GM12892 (cell line): ENCODE results near the gene RANBP17.

ENCODE experiments used
- POLR2A ChIP-seq: IDR thresholded peaks from 2 replicates; pipeline ENCODE4 v1.6.1; 2011; ENCODE audit warnings: low read depth, low read length, control low read depth
- POLR2AphosphoS5 ChIP-seq: IDR thresholded peaks from 2 replicates; pipeline ENCODE4 v1.6.1; 2011; ENCODE audit warnings: low read depth, low read length, control low read depth
- TAF1 ChIP-seq: IDR thresholded peaks from 2 replicates; pipeline ENCODE4 v1.6.1; 2011; ENCODE audit warnings: low read depth, mild to moderate bottlenecking, control low read depth, low read length, borderline replicate concordance

DNA sequence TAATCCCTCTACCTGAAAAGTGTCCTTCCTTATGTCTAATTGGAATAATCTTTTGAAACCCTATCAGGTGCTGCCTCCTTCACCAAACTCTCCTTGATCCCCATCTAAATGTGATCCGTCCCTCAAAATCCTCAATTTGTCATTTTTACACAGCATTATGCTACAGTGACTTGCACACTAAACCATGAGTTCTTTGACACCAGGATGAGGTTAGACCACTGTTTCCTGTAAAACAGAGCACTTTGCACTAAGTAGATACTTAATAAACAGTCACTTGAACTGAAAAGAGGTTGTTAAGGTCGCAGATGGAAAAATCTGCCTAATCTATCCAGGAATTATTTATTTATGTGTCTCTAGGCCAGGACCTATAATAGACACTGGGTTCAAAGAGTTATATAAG lies 403.0 kb downstream of the RANBP17 start:
- no peak for TF ChIP-seq POLR2AphosphoS5
- no peak for TF ChIP-seq POLR2A
- no peak for TF ChIP-seq TAF1
